CD4-positive, alpha-beta T cell treated with Interferon gamma for 1 hour (primary cell): ENCODE results near the gene OTOP2.
"Not testable (repeated sequence)": the region's sequence is repeated elsewhere in the genome, so short reads cannot be mapped to it uniquely, and the experiment has no call there.

Experiments used
- DNase-seq: peaks from one replicate; pipeline ENCODE4 v3.0.0-alpha.2; 2020

OTOP2 gene

GRCh38 chr17:74903034-74903433, 21.0 kb upstream of the OTOP2 start:
- no peak for DNase-seq

- no peak for DNase-seq
Observed at GRCh38 chr17:74903671-74904070, 20.4 kb upstream of the OTOP2 start.

GRCh38 chr17:74904687-74905409, 19.2 kb upstream of the OTOP2 start:
- DNase-seq: no peak

- not testable (repeated sequence) for DNase-seq
Observed at GRCh38 chr17:74906214-74906793, 17.8 kb upstream of the OTOP2 start.

GRCh38 chr17:74907012-74907411, 17.1 kb upstream of the OTOP2 start:
- DNase-seq: no peak

GRCh38 chr17:74909097-74909496, 15.0 kb upstream of the OTOP2 start:
- not testable (repeated sequence) for DNase-seq

GRCh38 chr17:74911423-74911822, 12.7 kb upstream of the OTOP2 start:
- not testable (repeated sequence) for DNase-seq

- no peak for DNase-seq
Observed at GRCh38 chr17:74916136-74916850, 7.8 kb upstream of the OTOP2 start.

- no peak for DNase-seq
Observed at GRCh38 chr17:74916851-74917199, 7.2 kb upstream of the OTOP2 start.

- DNase-seq: peak; percentile 8
Observed at GRCh38 chr17:74917430-74917829, 6.6 kb upstream of the OTOP2 start.

- DNase-seq: no peak
Observed at GRCh38 chr17:74918906-74919305, 5.2 kb upstream of the OTOP2 start.

- no peak for DNase-seq
Observed at GRCh38 chr17:74919440-74920305, 4.4 kb upstream of the OTOP2 start.

- DNase-seq: no peak
Observed at GRCh38 chr17:74920306-74920620, 3.8 kb upstream of the OTOP2 start.

GRCh38 chr17:74920642-74921025, 3.4 kb upstream of the OTOP2 start:
- no peak for DNase-seq

- DNase-seq: no peak
Observed at GRCh38 chr17:74921026-74921681, 2.9 kb upstream of the OTOP2 start.

- DNase-seq: no peak
Observed at GRCh38 chr17:74921769-74922168, 2.3 kb upstream of the OTOP2 start.

- DNase-seq: no peak
Observed at GRCh38 chr17:74922172-74922571, 1.9 kb upstream of the OTOP2 start.

- DNase-seq: no peak
Observed at GRCh38 chr17:74922694-74923537, 1.2 kb upstream of the OTOP2 start, which contains the start of gene USH1G. TSS of gene USH1G (minus strand) at chr17:74923255. CDS start at chr17:74923073, 182 bp downstream.

- DNase-seq: peak; percentile 61
Observed at GRCh38 chr17:74923538-74924249, 379 bp upstream of the OTOP2 start.

- no peak for DNase-seq
Observed at GRCh38 chr17:74925242-74925641, 1.2 kb downstream of the OTOP2 start.

- DNase-seq: no peak
Observed at GRCh38 chr17:74928786-74929185, 4.7 kb downstream of the OTOP2 start.
